Measurements from ENCODE around the gene LIME1. TPM values are rescaled to one million over a fixed set of nuclear protein-coding genes. Genes with fewer than 3 reads are reported as not detected.

LIME1 gene
- total and polyA plus RNA-seq, 2 donors (not counting 1 experiment from before 2014, with no cell fraction given), result 0.68 to 3.5 TPM

DNA sequence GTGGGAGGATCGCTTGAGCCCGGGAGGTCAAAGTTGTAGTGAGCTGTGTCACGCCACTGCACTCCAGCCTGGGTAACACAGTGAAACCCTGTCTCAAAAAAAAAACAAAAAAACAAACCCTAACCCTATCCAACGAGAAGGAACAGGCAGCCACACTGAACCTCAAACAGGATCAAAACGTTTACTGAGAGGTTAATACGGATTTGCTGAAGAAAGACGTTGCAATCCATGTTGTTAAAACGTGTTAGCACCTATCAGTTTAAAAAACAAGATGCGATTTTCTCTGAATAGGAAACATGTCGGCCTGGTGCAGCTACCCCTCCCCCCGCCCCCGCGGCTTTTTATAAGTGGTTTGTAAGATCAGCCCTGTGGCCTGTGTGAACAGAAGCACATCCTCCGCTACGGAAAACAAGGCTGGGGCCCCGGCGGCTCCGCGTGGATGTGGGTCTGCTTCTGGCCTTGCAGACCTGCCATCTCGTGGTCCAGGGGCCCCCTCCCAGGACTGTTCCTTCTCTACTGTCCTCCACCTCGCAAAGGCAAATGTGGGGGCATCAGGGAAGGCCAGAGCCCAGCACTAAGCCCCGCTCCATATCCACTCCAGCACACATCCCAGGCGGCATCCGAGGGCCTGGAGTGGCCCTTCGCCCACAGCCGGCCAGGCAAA lies 14.5 kb downstream of the LIME1 start:
- Histone ChIP-seq H3K9ac (ENCODE audit: insufficient read depth, low read length) (no peak overlapping the region), H3K4me2 (ENCODE audit: extremely low read depth, insufficient read depth, low read length) (no peak overlapping the region), H3K27me3 (ENCODE audit: control insufficient read depth, insufficient read depth, low read length) (no peaks in the 10 kb centered on the region)

DNA sequence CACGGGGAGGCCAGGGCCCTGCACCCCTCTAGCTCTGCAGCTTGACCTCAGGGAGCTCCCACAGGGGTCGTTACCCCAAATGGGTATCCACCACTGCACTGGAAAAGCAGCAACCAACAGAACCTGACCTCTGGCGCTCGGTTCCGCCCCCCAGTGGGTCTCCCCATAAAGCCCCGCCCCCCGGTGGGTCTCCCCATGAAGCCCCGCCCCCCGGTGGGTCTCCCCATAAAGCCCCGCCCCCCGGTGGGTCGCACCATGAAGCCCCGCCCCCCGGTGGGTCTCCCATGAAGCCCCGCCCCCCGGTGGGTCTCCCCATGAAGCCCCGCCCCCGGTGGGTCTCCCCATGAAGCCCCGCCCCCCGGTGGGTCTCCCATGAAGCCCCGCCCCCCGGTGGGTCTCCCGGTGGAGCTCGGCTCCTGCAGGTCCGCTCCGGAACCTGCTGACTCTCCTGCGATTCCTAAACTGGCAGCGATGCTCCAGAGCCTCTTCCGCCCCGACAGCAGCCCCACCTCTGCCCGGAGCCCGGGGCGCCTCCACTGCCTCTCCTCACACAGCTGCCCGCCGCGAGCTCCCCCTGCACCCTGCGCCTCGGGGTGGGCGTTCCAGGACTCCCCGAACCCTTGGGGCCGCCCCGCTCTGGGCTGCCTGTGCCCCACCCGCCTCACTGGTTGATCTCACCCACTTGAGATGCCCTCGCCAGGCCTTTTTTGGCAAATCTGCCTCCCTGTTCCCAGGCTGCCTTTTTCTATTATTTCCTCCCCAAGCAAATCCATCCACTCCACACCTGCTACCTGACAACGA lies 15.2 kb downstream of the LIME1 start:
- Histone ChIP-seq H3K4me3 (replicated peaks in 1 of 4; ENCODE audit: control extremely low read depth in 1 of 4, insufficient read depth in 1 of 4, low read depth in 3 of 4, low read length in 4 of 4) (no peak overlapping the region), H3K27me3 (ENCODE audit: control insufficient read depth, insufficient read depth, low read length) (no peaks in the 10 kb centered on the region), H3K27ac (ENCODE audit: insufficient read depth, low read length) (no peak overlapping the region), H3K9me3 (ENCODE audit: control insufficient read depth, insufficient read depth, low read depth, low read length) (no peaks in the 10 kb centered on the region), H4K20me1 (ENCODE audit: control insufficient read depth, extremely low read depth, insufficient read depth, low read length) (no peaks in the 10 kb centered on the region), H3K36me3 (ENCODE audit: control insufficient read depth, insufficient read depth, low read length) (no peaks in the 10 kb centered on the region), H3K4me1 (ENCODE audit: control insufficient read depth, extremely low read depth, insufficient read depth, low read length) (no peaks in the 10 kb centered on the region), H3K4me2 (ENCODE audit: extremely low read depth, insufficient read depth, low read length) (no peak overlapping the region), H3K79me2 (ENCODE audit: control insufficient read depth, insufficient read depth, low read length) (no peaks in the 10 kb centered on the region), H2AFZ (ENCODE audit: low read length) (no peak overlapping the region), H3K9ac (ENCODE audit: insufficient read depth, low read length) (no peak overlapping the region)
- DNase-seq (ENCODE audit: low read depth in 2 of 2), result no peak
- no peak for TF ChIP-seq EZH2 (IDR thresholded peaks at IDR 0.05; ENCODE audit: low read length, missing control alignments)
- TF ChIP-seq, protein P1, sequence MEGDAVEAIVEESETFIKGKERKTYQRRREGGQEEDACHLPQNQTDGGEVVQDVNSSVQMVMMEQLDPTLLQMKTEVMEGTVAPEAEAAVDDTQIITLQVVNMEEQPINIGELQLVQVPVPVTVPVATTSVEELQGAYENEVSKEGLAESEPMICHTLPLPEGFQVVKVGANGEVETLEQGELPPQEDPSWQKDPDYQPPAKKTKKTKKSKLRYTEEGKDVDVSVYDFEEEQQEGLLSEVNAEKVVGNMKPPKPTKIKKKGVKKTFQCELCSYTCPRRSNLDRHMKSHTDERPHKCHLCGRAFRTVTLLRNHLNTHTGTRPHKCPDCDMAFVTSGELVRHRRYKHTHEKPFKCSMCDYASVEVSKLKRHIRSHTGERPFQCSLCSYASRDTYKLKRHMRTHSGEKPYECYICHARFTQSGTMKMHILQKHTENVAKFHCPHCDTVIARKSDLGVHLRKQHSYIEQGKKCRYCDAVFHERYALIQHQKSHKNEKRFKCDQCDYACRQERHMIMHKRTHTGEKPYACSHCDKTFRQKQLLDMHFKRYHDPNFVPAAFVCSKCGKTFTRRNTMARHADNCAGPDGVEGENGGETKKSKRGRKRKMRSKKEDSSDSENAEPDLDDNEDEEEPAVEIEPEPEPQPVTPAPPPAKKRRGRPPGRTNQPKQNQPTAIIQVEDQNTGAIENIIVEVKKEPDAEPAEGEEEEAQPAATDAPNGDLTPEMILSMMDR (conservative IDR thresholded peaks at IDR 0.05 in 1 of 2, IDR thresholded peaks at IDR 0.05 in 1 of 2; ENCODE audit: low read depth in 1 of 2, low read length in 2 of 2), result no peak

More for the DNA sequence above, 14.5 kb downstream of the LIME1 start:
- no peak for DNase-seq (ENCODE audit: low read depth in 2 of 2)
- no peaks in the 10 kb centered on the region for H3K36me3 ChIP-seq (ENCODE audit: control insufficient read depth, insufficient read depth, low read length)
- H3K4me1 ChIP-seq (ENCODE audit: control insufficient read depth, extremely low read depth, insufficient read depth, low read length), result no peaks in the 10 kb centered on the region
- H4K20me1 ChIP-seq (ENCODE audit: control insufficient read depth, extremely low read depth, insufficient read depth, low read length), result no peaks in the 10 kb centered on the region
- H3K79me2 ChIP-seq (ENCODE audit: control insufficient read depth, insufficient read depth, low read length), result no peaks in the 10 kb centered on the region
- TF ChIP-seq, protein P1 (conservative IDR thresholded peaks at IDR 0.05 in 1 of 2, IDR thresholded peaks at IDR 0.05 in 1 of 2; ENCODE audit: low read depth in 1 of 2, low read length in 2 of 2), result no peak
- no peak for TF ChIP-seq EZH2 (IDR thresholded peaks at IDR 0.05; ENCODE audit: low read length, missing control alignments)
- no peak overlapping the region for H3K27ac ChIP-seq (ENCODE audit: insufficient read depth, low read length)
- H3K9me3 ChIP-seq (ENCODE audit: control insufficient read depth, insufficient read depth, low read depth, low read length), result no peaks in the 10 kb centered on the region
- H2AFZ ChIP-seq (ENCODE audit: low read length), result no peak overlapping the region
- H3K4me3 ChIP-seq (replicated peaks in 1 of 4; ENCODE audit: control extremely low read depth in 1 of 4, insufficient read depth in 1 of 4, low read depth in 3 of 4, low read length in 4 of 4), result no peak overlapping the region

DNA sequence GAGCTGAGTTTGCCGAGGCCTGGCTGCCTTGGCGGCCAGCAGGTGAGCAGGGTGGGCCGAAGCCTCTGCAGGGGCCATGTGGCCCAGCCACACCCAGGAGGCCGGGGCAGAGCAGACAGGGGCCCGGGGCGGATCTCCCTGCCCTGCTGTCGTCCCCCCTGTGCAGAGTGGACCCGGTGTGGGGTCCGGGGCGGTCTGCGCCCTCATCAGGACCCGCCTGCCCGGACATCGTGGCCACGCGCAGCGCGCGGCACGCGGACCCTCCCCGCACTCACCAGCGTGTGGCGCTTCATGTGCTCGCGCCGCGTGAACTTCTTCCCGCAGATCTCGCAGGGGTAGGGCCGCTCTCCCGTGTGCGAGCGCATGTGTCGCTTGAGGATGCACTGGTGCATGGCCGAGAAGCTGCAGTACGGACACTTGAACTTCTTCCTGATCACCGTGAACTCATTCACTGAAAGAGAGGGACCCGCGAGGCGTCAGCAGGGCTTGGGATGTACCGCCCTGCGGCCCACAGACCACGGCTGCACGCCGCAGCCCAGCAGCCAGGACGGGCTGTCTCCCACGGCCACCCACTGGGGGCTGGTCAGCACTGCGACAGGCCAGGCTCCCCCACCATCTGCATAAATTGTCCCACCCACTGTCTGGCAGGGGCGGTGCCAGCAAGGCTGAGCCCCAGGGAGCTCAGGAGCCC lies 16.1 kb downstream of the LIME1 start:
- H3K4me3 ChIP-seq (replicated peaks in 1 of 4; ENCODE audit: control extremely low read depth in 1 of 4, insufficient read depth in 1 of 4, low read depth in 3 of 4, low read length in 4 of 4), result no peak overlapping the region
- TF ChIP-seq, protein P1 (conservative IDR thresholded peaks at IDR 0.05 in 1 of 2, IDR thresholded peaks at IDR 0.05 in 1 of 2; ENCODE audit: low read depth in 1 of 2, low read length in 2 of 2), result no peak
- no peak for TF ChIP-seq EZH2 (IDR thresholded peaks at IDR 0.05; ENCODE audit: low read length, missing control alignments)
- no peak overlapping the region for H3K9ac ChIP-seq (ENCODE audit: insufficient read depth, low read length)
- no peaks in the 10 kb centered on the region for H3K9me3 ChIP-seq (ENCODE audit: control insufficient read depth, insufficient read depth, low read depth, low read length)
- no peak overlapping the region for H3K4me2 ChIP-seq (ENCODE audit: extremely low read depth, insufficient read depth, low read length)
- no peak for DNase-seq (ENCODE audit: low read depth in 2 of 2)
- H3K27ac ChIP-seq (ENCODE audit: insufficient read depth, low read length), result no peak overlapping the region
- no peaks in the 10 kb centered on the region for H4K20me1 ChIP-seq (ENCODE audit: control insufficient read depth, extremely low read depth, insufficient read depth, low read length)
- H3K4me1 ChIP-seq (ENCODE audit: control insufficient read depth, extremely low read depth, insufficient read depth, low read length), result no peaks in the 10 kb centered on the region
- H3K27me3 ChIP-seq (ENCODE audit: control insufficient read depth, insufficient read depth, low read length), result no peaks in the 10 kb centered on the region
- H2AFZ ChIP-seq (ENCODE audit: low read length), result no peak overlapping the region
- no peaks in the 10 kb centered on the region for H3K79me2 ChIP-seq (ENCODE audit: control insufficient read depth, insufficient read depth, low read length)
- H3K36me3 ChIP-seq (ENCODE audit: control insufficient read depth, insufficient read depth, low read length), result no peaks in the 10 kb centered on the region

Measured in fibroblast of lung (primary cell).